ENCODE data around the gene AMOTL1.

GRCh38 chr11:94786264-94787126 is 18.3 kb downstream of the AMOTL1 start:
- peak in 2 of 3 experiments; percentile 45 to 50 for TF ChIP-seq CTCF (optimal IDR thresholded peaks at IDR 0.05 in 1 of 3, IDR thresholded peaks at IDR 0.05 in 1 of 3, conservative IDR thresholded peaks at IDR 0.05 in 1 of 3; ENCODE audit: extremely low read depth in 1 of 3, insufficient read depth in 2 of 3, low read length in 3 of 3)
- no peak for TF ChIP-seq EZH2 (IDR thresholded peaks at IDR 0.05; ENCODE audit: low read length)

Data from keratinocyte (primary cell).